Endodermal cell (in vitro differentiated cells): Measurements from ENCODE around the gene RERE. TPM values are rescaled to one million over a fixed set of nuclear protein-coding genes. Genes with fewer than 3 reads are reported as not detected.

ENCODE experiments used
- DNase-seq: peaks from one replicate; pipeline ENCODE4 v3.0.0-alpha.2; 2017
- H3K27ac ChIP-seq: 2 replicates; pipeline ENCODE4 v1.5.1; 2013; ENCODE audit warnings: mild to moderate bottlenecking, low read depth, low read length, moderate library complexity
- H3K27me3 ChIP-seq: 2 replicates; pipeline ENCODE4 v1.6.1; 2013; ENCODE audit warnings: mild to moderate bottlenecking, low read length, moderate library complexity; ENCODE audit not compliant: insufficient read depth, control insufficient read depth, poor library complexity, severe bottlenecking
- H3K36me3 ChIP-seq: 2 replicates; pipeline ENCODE4 v1.7.0; 2013; ENCODE audit warnings: mild to moderate bottlenecking, low read length, moderate library complexity; ENCODE audit not compliant: control insufficient read depth, insufficient read depth
- H3K4me1 ChIP-seq: one replicate; pipeline ENCODE4 v1.7.0; 2013; ENCODE audit warnings: low read length; ENCODE audit not compliant: control insufficient read depth, insufficient read depth
- H3K4me3 ChIP-seq: 2 replicates; pipeline ENCODE4 v1.5.1; 2013; ENCODE audit warnings: mild to moderate bottlenecking, low read length, moderate library complexity
- H3K9ac ChIP-seq: 2 replicates; pipeline ENCODE4 v1.6.1; 2013; ENCODE audit warnings: mild to moderate bottlenecking, low read length, moderate library complexity; ENCODE audit not compliant: poor library complexity, severe bottlenecking; ENCODE audit errors: extremely low read depth
- H3K9me3 ChIP-seq: 2 replicates; pipeline ENCODE4 v1.6.1; 2013; ENCODE audit warnings: mild to moderate bottlenecking, low read length, moderate library complexity; ENCODE audit not compliant: control insufficient read depth
- H3K27ac Mint-ChIP-seq: 2 replicates; pipeline ENCODE4 v1.8.0; 2020; ENCODE audit warnings: mixed read lengths
- H3K27me3 Mint-ChIP-seq: 2 replicates; pipeline ENCODE4 v1.8.0; 2021; ENCODE audit warnings: mild to moderate bottlenecking, mixed read lengths; ENCODE audit not compliant: insufficient read depth
- H3K36me3 Mint-ChIP-seq: 2 replicates; pipeline ENCODE4 v1.8.0; 2020; ENCODE audit warnings: low read depth, mixed read lengths
- H3K4me1 Mint-ChIP-seq: 2 replicates; pipeline ENCODE4 v1.8.0; 2020; ENCODE audit warnings: mixed read lengths
- H3K4me3 Mint-ChIP-seq: 2 replicates; pipeline ENCODE4 v1.8.0; 2020; ENCODE audit warnings: mild to moderate bottlenecking, moderate library complexity, mixed read lengths
- H3K9me3 Mint-ChIP-seq: 2 replicates; pipeline ENCODE4 v1.8.0; 2020; ENCODE audit warnings: mild to moderate bottlenecking, mixed read lengths
- CTCF ChIP-seq: fragments of 200-600 bp; sonication (generic); conservative IDR thresholded peaks from 2 replicates; pipeline ENCODE4 v1.5.0; 2021; ENCODE audit warnings: antibody characterized with exemption, mild to moderate bottlenecking
- WGBS, 2 experiments: methylation state at CpG; one replicate each; pipeline versions ENCODE4 v1.1.5 to v1.1.7; 2013; ENCODE audit warnings: missing lambda C conversion rate in 2 of 2, mixed read lengths in 1 of 2; ENCODE audit not compliant: insufficient coverage in 1 of 2, insufficient read length in 1 of 2; 5-methylcytosine and 5-hydroxymethylcytosine counted together
- total RNA-seq, 2 donors: library from RNA; stranded (reverse); fragmentation: NEBNext Ultra II Directional in 1 of 2; extraction: Animal tissue kit (Norgen Biotek cat#: 25700) in 1 of 2; gene quantifications; 2 replicates in 1 of 2; 3 replicates in 1 of 2; pipeline ENCODE4 v1.2.1, GENCODE V29; 2021

RERE gene
- total RNA-seq, 2 donors from 2014 or later, result 159 to 179 TPM

GRCh38 chr1:8791819-8792218, 25.6 kb downstream of the RERE start:
- Histone ChIP-seq H3K9me3 (no peaks in the 10 kb centered on the region), H3K36me3 (peaks cover 10% of the 10 kb centered on the region), H3K4me1 (no peaks in the 10 kb centered on the region), H3K9ac (no peak overlapping the region), H3K27me3 (no peaks in the 10 kb centered on the region), H3K27ac (no peak overlapping the region), H3K4me3 (no peak overlapping the region)
- Mint-ChIP-seq H3K4me1 (peaks cover 37% of the 10 kb centered on the region), H3K4me3 (no peak overlapping the region), H3K27me3 (no peaks in the 10 kb centered on the region), H3K27ac (no peak overlapping the region), H3K9me3 (no peaks in the 10 kb centered on the region), H3K36me3 (peaks cover 10% of the 10 kb centered on the region)
- DNase-seq, result no peak
- no peak for TF ChIP-seq CTCF
- WGBS, 2 experiments, result 84 to 98% methylated on average over 2 of the region's 3 CpGs

GRCh38 chr1:8790987-8791386, 26.5 kb downstream of the RERE start:
- Histone ChIP-seq H3K36me3 (peaks cover 9% of the 10 kb centered on the region), H3K27me3 (no peaks in the 10 kb centered on the region), H3K9me3 (no peaks in the 10 kb centered on the region), H3K4me3 (no peak overlapping the region), H3K9ac (no peak overlapping the region), H3K27ac (no peak overlapping the region), H3K4me1 (no peaks in the 10 kb centered on the region)
- no peak for DNase-seq
- 93% methylated on average over 1 of the region's 1 CpG; no CpG with 5 or more reads in 1 of the 2 experiments for WGBS, 2 experiments
- Mint-ChIP-seq H3K4me1 (peaks cover 42% of the 10 kb centered on the region), H3K27ac (peak overlapping the region; percentile 14), H3K36me3 (peaks cover 6% of the 10 kb centered on the region), H3K9me3 (no peaks in the 10 kb centered on the region), H3K27me3 (no peaks in the 10 kb centered on the region), H3K4me3 (no peak overlapping the region)
- TF ChIP-seq CTCF, result no peak

- Mint-ChIP-seq H3K9me3 (no peaks in the 10 kb centered on the region), H3K36me3 (peaks cover 6% of the 10 kb centered on the region), H3K4me1 (peaks cover 45% of the 10 kb centered on the region), H3K27ac (no peak overlapping the region), H3K4me3 (no peak overlapping the region), H3K27me3 (no peaks in the 10 kb centered on the region)
- no peak for TF ChIP-seq CTCF
- Histone ChIP-seq H3K27ac (no peak overlapping the region), H3K4me1 (no peaks in the 10 kb centered on the region), H3K27me3 (no peaks in the 10 kb centered on the region), H3K4me3 (no peak overlapping the region), H3K36me3 (peaks cover 9% of the 10 kb centered on the region), H3K9me3 (no peaks in the 10 kb centered on the region), H3K9ac (no peak overlapping the region)
- no peak for DNase-seq
- WGBS, 2 experiments, result 81 to 97% methylated on average over 3 to 6 of the region's 6 CpGs
Measured at GRCh38 chr1:8790478-8790877, 27.0 kb downstream of the RERE start.
